Mesendoderm (in vitro differentiated cells): ENCODE measurements around the gene RAI14.
"Not testable (repeated sequence)": the region's sequence is repeated elsewhere in the genome, so short reads cannot be mapped to it uniquely, and the experiment has no call there.

Experiments used
- DNase-seq: peaks from one replicate; pipeline ENCODE4 v3.0.0; 2013
- H2AK5ac ChIP-seq: 2 replicates; pipeline ENCODE4 v1.6.1; 2013; ENCODE audit warnings: low read length, inconsistent platforms
- H2BK120ac ChIP-seq: 2 replicates; pipeline ENCODE4 v1.6.1; 2013; ENCODE audit warnings: low read depth, mild to moderate bottlenecking, low read length, moderate library complexity, mixed read lengths
- H2BK15ac ChIP-seq: replicated peaks from 2 replicates; pipeline ENCODE4 v1.6.1; 2013; ENCODE audit warnings: low read depth, mild to moderate bottlenecking, moderate library complexity
- H2BK5ac ChIP-seq: 2 replicates; pipeline ENCODE4 v1.6.1; 2013; ENCODE audit warnings: low read length, inconsistent platforms
- H3K18ac ChIP-seq: 2 replicates; pipeline ENCODE4 v1.6.1; 2013; ENCODE audit warnings: mild to moderate bottlenecking, low read length, mixed read lengths
- H3K23ac ChIP-seq: one replicate; pipeline ENCODE4 v1.6.1; 2013; ENCODE audit warnings: low read length
- H3K27ac ChIP-seq: 2 replicates; pipeline ENCODE4 v1.5.1; 2013; ENCODE audit warnings: low read depth, mild to moderate bottlenecking, inconsistent platforms, low read length, moderate library complexity
- H3K27me3 ChIP-seq: 2 replicates; pipeline ENCODE4 v1.6.1; 2013; ENCODE audit warnings: low read length, control low read depth, mild to moderate bottlenecking, inconsistent platforms; ENCODE audit not compliant: insufficient read depth, poor library complexity
- H3K36me3 ChIP-seq: 2 replicates; pipeline ENCODE4 v1.6.1; 2013; ENCODE audit warnings: low read length, inconsistent platforms; ENCODE audit not compliant: control insufficient read depth, insufficient read depth
- H3K4ac ChIP-seq: one replicate; pipeline ENCODE4 v1.6.1; 2013; ENCODE audit warnings: low read depth, mild to moderate bottlenecking, low read length, moderate library complexity
- H3K4me1 ChIP-seq: 2 replicates; pipeline ENCODE4 v1.6.1; 2013; ENCODE audit warnings: low read depth, low read length, inconsistent platforms; ENCODE audit not compliant: control insufficient read depth
- H3K4me2 ChIP-seq: 2 replicates; pipeline ENCODE4 v1.6.1; 2013; ENCODE audit warnings: low read length
- H3K4me3 ChIP-seq: 2 replicates; pipeline ENCODE4 v1.5.1; 2013; ENCODE audit warnings: mild to moderate bottlenecking, low read length
- H3K56ac ChIP-seq: one replicate; pipeline ENCODE4 v1.6.1; 2013; ENCODE audit warnings: low read length
- H3K79me1 ChIP-seq: 2 replicates; pipeline ENCODE4 v1.6.1; 2013; ENCODE audit warnings: low read length, inconsistent platforms
- H3K79me2 ChIP-seq: 2 replicates; pipeline ENCODE4 v1.6.1; 2013; ENCODE audit warnings: mild to moderate bottlenecking, low read length; ENCODE audit not compliant: control insufficient read depth, insufficient read depth
- H3K9ac ChIP-seq: 2 replicates; pipeline ENCODE4 v1.6.1; 2013; ENCODE audit warnings: low read length, inconsistent platforms
- H4K5ac ChIP-seq: one replicate; pipeline ENCODE4 v1.6.1; 2013; ENCODE audit warnings: low read length
- H4K8ac ChIP-seq: one replicate; pipeline ENCODE4 v1.6.1; 2013; ENCODE audit warnings: low read depth, mild to moderate bottlenecking, control low read depth, low read length, moderate library complexity
- WGBS: extraction: QIAGEN DNeasy Blood & Tissue Kit; methylation state at CpG from one replicate; pipeline ENCODE4 v1.1.7; 2013; ENCODE audit warnings: low lambda C conversion rate, missing lambda C conversion rate; ENCODE audit not compliant: insufficient coverage; ENCODE audit errors: extremely low coverage; 5-methylcytosine and 5-hydroxymethylcytosine counted together

The RAI14 gene

GRCh38 chr5:34719029-34719428 is 62.9 kb downstream of the RAI14 start:
- H4K8ac ChIP-seq = no peak overlapping the region
- peak overlapping the region; percentile 65 for H3K4ac ChIP-seq
- peaks cover 10% of the 10 kb centered on the region for H3K4me1 ChIP-seq
- no peak overlapping the region for H2AK5ac ChIP-seq
- no peak overlapping the region for H3K4me3 ChIP-seq
- no peak overlapping the region for H3K23ac ChIP-seq
- H3K18ac ChIP-seq = no peak overlapping the region
- peaks cover 23% of the 10 kb centered on the region for H3K79me2 ChIP-seq
- no CpG with 5 or more reads among the region's 8 CpGs for WGBS
- H2BK120ac ChIP-seq = no peak overlapping the region
- H3K36me3 ChIP-seq = no peaks in the 10 kb centered on the region
- H3K56ac ChIP-seq = no peak overlapping the region
- H4K5ac ChIP-seq = no peak overlapping the region
- no peak overlapping the region for H3K27ac ChIP-seq
- H2BK5ac ChIP-seq = no peak overlapping the region
- no peak overlapping the region for H3K4me2 ChIP-seq
- H2BK15ac ChIP-seq = no peak overlapping the region
- H3K9ac ChIP-seq = no peak overlapping the region
- peaks cover 5% of the 10 kb centered on the region for H3K79me1 ChIP-seq
- DNase-seq = no peak
- no peaks in the 10 kb centered on the region for H3K27me3 ChIP-seq

GRCh38 chr5:34721327-34721726 is 65.2 kb downstream of the RAI14 start:
- WGBS = no CpG with 5 or more reads among the region's 3 CpGs
- Histone ChIP-seq H3K79me1 (peaks cover 6% of the 10 kb centered on the region), H3K9ac (no peak overlapping the region), H3K18ac (no peak overlapping the region), H3K36me3 (no peaks in the 10 kb centered on the region), H3K4ac (no peak overlapping the region), H3K27ac (no peak overlapping the region), H3K27me3 (no peaks in the 10 kb centered on the region), H3K23ac (no peak overlapping the region), H3K4me1 (peaks cover 7% of the 10 kb centered on the region), H2BK15ac (no peak overlapping the region), H3K56ac (no peak overlapping the region), H2BK5ac (no peak overlapping the region), H2BK120ac (no peak overlapping the region), H2AK5ac (no peak overlapping the region), H3K4me2 (no peak overlapping the region), H4K8ac (no peak overlapping the region), H3K4me3 (no peak overlapping the region), H4K5ac (no peak overlapping the region), H3K79me2 (peaks cover 19% of the 10 kb centered on the region)
- no peak for DNase-seq

- H3K27ac ChIP-seq = no peak overlapping the region
- no CpG with 5 or more reads among the region's 2 CpGs for WGBS
Observed at GRCh38 chr5:34722183-34722582, 66.1 kb downstream of the RAI14 start.

GRCh38 chr5:34724741-34725140 is 68.6 kb downstream of the RAI14 start:
- Histone ChIP-seq H3K4me2 (no peak overlapping the region), H3K4me1 (no peaks in the 10 kb centered on the region), H3K27ac (no peak overlapping the region), H2BK15ac (no peak overlapping the region), H2AK5ac (no peak overlapping the region), H2BK120ac (no peak overlapping the region), H3K56ac (no peak overlapping the region), H3K79me2 (peaks cover 14% of the 10 kb centered on the region), H3K23ac (no peak overlapping the region), H3K79me1 (peaks cover 6% of the 10 kb centered on the region), H2BK5ac (no peak overlapping the region), H3K27me3 (no peaks in the 10 kb centered on the region), H3K4me3 (no peak overlapping the region), H4K8ac (no peak overlapping the region), H3K4ac (no peak overlapping the region), H3K36me3 (no peaks in the 10 kb centered on the region), H3K18ac (no peak overlapping the region), H4K5ac (no peak overlapping the region), H3K9ac (no peak overlapping the region)
- WGBS = no CpG with 5 or more reads among the region's 1 CpG
- DNase-seq = no peak

More at GRCh38 chr5:34722183-34722582, 66.1 kb downstream of the RAI14 start:
- no peak overlapping the region for H3K4ac ChIP-seq
- no peak overlapping the region for H3K23ac ChIP-seq
- H3K56ac ChIP-seq = no peak overlapping the region
- H3K18ac ChIP-seq = no peak overlapping the region
- H3K4me3 ChIP-seq = no peak overlapping the region
- no peaks in the 10 kb centered on the region for H3K27me3 ChIP-seq
- H2BK15ac ChIP-seq = no peak overlapping the region
- H2AK5ac ChIP-seq = no peak overlapping the region
- H3K4me1 ChIP-seq = peaks cover 7% of the 10 kb centered on the region
- peaks cover 19% of the 10 kb centered on the region for H3K79me2 ChIP-seq
- H3K9ac ChIP-seq = no peak overlapping the region
- H2BK120ac ChIP-seq = no peak overlapping the region
- H3K79me1 ChIP-seq = peaks cover 6% of the 10 kb centered on the region
- H4K5ac ChIP-seq = no peak overlapping the region
- DNase-seq = no peak
- no peaks in the 10 kb centered on the region for H3K36me3 ChIP-seq
- no peak overlapping the region for H2BK5ac ChIP-seq
- H3K4me2 ChIP-seq = no peak overlapping the region
- no peak overlapping the region for H4K8ac ChIP-seq

GRCh38 chr5:34727166-34727749 is 71.1 kb downstream of the RAI14 start:
- H3K27ac ChIP-seq, H3K36me3 ChIP-seq, H3K4me1 ChIP-seq, H3K23ac ChIP-seq, H2BK120ac ChIP-seq, H4K5ac ChIP-seq, H3K4me3 ChIP-seq, H3K56ac ChIP-seq, DNase-seq, H3K27me3 ChIP-seq, H3K18ac ChIP-seq, H3K9ac ChIP-seq, H3K4ac ChIP-seq, H2BK15ac ChIP-seq, H4K8ac ChIP-seq, H3K79me2 ChIP-seq, H3K4me2 ChIP-seq, H2BK5ac ChIP-seq, H2AK5ac ChIP-seq, H3K79me1 ChIP-seq: not testable (repeated sequence)
- no CpG with 5 or more reads among the region's 4 CpGs for WGBS

GRCh38 chr5:34728236-34728635 is 72.1 kb downstream of the RAI14 start:
- no peak overlapping the region for H2BK5ac ChIP-seq
- no peak overlapping the region for H3K4me2 ChIP-seq
- H2BK15ac ChIP-seq = no peak overlapping the region
- H3K79me2 ChIP-seq = peaks cover 7% of the 10 kb centered on the region
- no peak overlapping the region for H3K56ac ChIP-seq
- no peak overlapping the region for H4K8ac ChIP-seq
- H3K27me3 ChIP-seq = no peaks in the 10 kb centered on the region
- DNase-seq = no peak
- H3K4ac ChIP-seq = no peak overlapping the region
- H3K4me3 ChIP-seq = no peak overlapping the region
- no peak overlapping the region for H3K18ac ChIP-seq
- no peaks in the 10 kb centered on the region for H3K36me3 ChIP-seq
- no CpG with 5 or more reads among the region's 4 CpGs for WGBS
- no peak overlapping the region for H3K27ac ChIP-seq
- H3K23ac ChIP-seq = no peak overlapping the region
- no peak overlapping the region for H3K9ac ChIP-seq
- H3K79me1 ChIP-seq = peaks cover 7% of the 10 kb centered on the region
- no peak overlapping the region for H2BK120ac ChIP-seq
- H3K4me1 ChIP-seq = no peaks in the 10 kb centered on the region
- H2AK5ac ChIP-seq = no peak overlapping the region
- no peak overlapping the region for H4K5ac ChIP-seq
